ENCODE results near the gene RPTOR. TPM values are rescaled to one million over a fixed set of nuclear protein-coding genes. Genes with fewer than 3 reads are reported as not detected.

RPTOR gene
- total and polyA plus RNA-seq, 2 donors (not counting 3 experiments of a cell fraction or from before 2014, with no cell fraction given) = 10.7 to 41.8 TPM

DNA sequence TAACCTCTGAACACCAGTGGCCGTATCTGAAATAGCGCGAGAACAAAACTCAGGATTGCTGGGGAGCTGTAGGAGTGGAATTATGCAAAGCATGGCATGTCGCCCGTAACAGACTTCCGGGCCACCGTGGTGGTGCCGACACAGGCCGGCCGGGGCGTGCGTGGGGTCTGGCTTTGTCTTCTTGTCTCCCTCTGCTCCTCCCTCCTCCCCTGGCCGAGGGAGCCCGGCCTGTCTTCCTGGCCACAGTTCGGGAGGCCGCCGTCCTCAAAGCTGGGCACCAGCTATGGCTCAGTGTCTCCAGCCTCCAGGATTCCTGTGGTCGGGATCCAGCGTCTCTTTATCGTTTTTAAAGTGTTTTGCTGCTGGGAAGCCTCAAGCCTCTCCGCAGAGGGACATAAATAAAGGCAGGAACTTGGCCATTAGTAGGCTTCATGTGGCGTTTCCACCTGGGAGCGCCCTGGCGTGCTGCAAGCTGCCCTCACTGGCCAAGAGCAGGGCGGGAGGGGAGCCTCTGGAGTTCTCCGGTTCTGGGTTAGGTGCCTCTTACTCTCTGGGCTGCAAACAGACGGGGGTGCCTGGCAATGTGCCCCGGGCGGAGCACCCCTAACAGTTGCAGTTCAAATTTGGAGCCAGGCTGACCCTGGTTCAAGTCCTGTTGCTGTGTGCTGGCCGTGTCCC lies 46.3 kb upstream of the RPTOR start:
- dilution Hi-C loops (cut with MboI; ENCODE audit: extremely low pct_ligation_motif_present, low sequenced_read_pairs) = no loop called here
- no peak for TF ChIP-seq POLR2A (IDR thresholded peaks at IDR 0.05; ENCODE audit: low read depth, low read length)
- no peak for TF ChIP-seq MAX (IDR thresholded peaks at IDR 0.05; ENCODE audit: insufficient read depth, insufficient read length)
- no peak for TF ChIP-seq FOS (IDR thresholded peaks at IDR 0.05; ENCODE audit: borderline replicate concordance, insufficient read depth, low read length)
- TF ChIP-seq POLR2AphosphoS5 (IDR thresholded peaks at IDR 0.05; ENCODE audit: insufficient read depth, low read depth, low read length) = no peak
- TF ChIP-seq MYC (IDR thresholded peaks at IDR 0.05; ENCODE audit: low read depth, low read length) = no peak
- no peak for TF ChIP-seq GATA2 (IDR thresholded peaks at IDR 0.05; ENCODE audit: insufficient read depth, insufficient read length, low read depth, low read length)
- no peak for TF ChIP-seq JUN (IDR thresholded peaks at IDR 0.05; ENCODE audit: borderline replicate concordance, insufficient read depth, insufficient read length, low read depth)
- TF ChIP-seq, protein P1, sequence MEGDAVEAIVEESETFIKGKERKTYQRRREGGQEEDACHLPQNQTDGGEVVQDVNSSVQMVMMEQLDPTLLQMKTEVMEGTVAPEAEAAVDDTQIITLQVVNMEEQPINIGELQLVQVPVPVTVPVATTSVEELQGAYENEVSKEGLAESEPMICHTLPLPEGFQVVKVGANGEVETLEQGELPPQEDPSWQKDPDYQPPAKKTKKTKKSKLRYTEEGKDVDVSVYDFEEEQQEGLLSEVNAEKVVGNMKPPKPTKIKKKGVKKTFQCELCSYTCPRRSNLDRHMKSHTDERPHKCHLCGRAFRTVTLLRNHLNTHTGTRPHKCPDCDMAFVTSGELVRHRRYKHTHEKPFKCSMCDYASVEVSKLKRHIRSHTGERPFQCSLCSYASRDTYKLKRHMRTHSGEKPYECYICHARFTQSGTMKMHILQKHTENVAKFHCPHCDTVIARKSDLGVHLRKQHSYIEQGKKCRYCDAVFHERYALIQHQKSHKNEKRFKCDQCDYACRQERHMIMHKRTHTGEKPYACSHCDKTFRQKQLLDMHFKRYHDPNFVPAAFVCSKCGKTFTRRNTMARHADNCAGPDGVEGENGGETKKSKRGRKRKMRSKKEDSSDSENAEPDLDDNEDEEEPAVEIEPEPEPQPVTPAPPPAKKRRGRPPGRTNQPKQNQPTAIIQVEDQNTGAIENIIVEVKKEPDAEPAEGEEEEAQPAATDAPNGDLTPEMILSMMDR (IDR thresholded peaks at IDR 0.05; ENCODE audit: extremely low read depth in 1 of 2, insufficient read depth in 1 of 2, low read depth in 1 of 2, low read length in 2 of 2) = no peak
- no peak for TF ChIP-seq EZH2 (IDR thresholded peaks at IDR 0.05; ENCODE audit: borderline replicate concordance, low read depth, low read length, severe bottlenecking)

More for the DNA sequence above, 46.3 kb upstream of the RPTOR start:
- ChIA-PET CTCF (no interaction called here), POLR2A (no interaction called here)
- H3K27me3 ChIP-seq (ENCODE audit: control insufficient read depth in 2 of 2, insufficient read depth in 2 of 2, low read length in 2 of 2) = peaks cover 0 to 2% of the 10 kb centered on the region in 2 experiments
- no peak overlapping the region for H3K4me2 ChIP-seq (ENCODE audit: insufficient read depth, low read length)
- H3K9ac ChIP-seq (replicated peaks; ENCODE audit: extremely low read depth, insufficient read depth, low read length) = no peak overlapping the region
- intact Hi-C loops (cut with micrococcal nuclease) = no loop called here
- no peaks in the 10 kb centered on the region for H3K36me3 ChIP-seq (ENCODE audit: control insufficient read depth in 2 of 2, extremely low read depth in 1 of 2, insufficient read depth in 2 of 2, low read length in 2 of 2)
- H3K27ac ChIP-seq (ENCODE audit: insufficient read depth, low read depth, low read length) = no peak overlapping the region
- H3K79me2 ChIP-seq (ENCODE audit: control insufficient read depth, insufficient read depth, low read length) = no peaks in the 10 kb centered on the region
- no peak overlapping the region for H3K4me3 ChIP-seq (replicated peaks in 1 of 3; ENCODE audit: insufficient read depth in 1 of 3, low read depth in 1 of 3, low read length in 3 of 3)
- no peak overlapping the region for H2AFZ ChIP-seq (ENCODE audit: low read depth, low read length)
- no peaks in the 10 kb centered on the region for H4K20me1 ChIP-seq (replicated peaks; ENCODE audit: control insufficient read depth, extremely low read depth, insufficient read depth, low read length)
- FAIRE-seq (no peak), DNase-seq (ENCODE audit: low read depth, low spot score) (no peak)
- H3K4me1 ChIP-seq (ENCODE audit: control insufficient read depth, extremely low read depth, insufficient read depth, low read length) = no peaks in the 10 kb centered on the region
- H3K9me3 ChIP-seq (replicated peaks; ENCODE audit: control insufficient read depth, insufficient read depth, low read length) = no peaks in the 10 kb centered on the region
- BruUV-seq (replicated peaks) = no TSS peak
- no peaks in the 10 kb centered on the region for H3K9me1 ChIP-seq (replicated peaks; ENCODE audit: control insufficient read depth, extremely low read depth, insufficient read depth, low read length)

Measured in endothelial cell of umbilical vein (primary cell).